Measurements from ENCODE around the gene MCF2L2.

The MCF2L2 gene

DNA sequence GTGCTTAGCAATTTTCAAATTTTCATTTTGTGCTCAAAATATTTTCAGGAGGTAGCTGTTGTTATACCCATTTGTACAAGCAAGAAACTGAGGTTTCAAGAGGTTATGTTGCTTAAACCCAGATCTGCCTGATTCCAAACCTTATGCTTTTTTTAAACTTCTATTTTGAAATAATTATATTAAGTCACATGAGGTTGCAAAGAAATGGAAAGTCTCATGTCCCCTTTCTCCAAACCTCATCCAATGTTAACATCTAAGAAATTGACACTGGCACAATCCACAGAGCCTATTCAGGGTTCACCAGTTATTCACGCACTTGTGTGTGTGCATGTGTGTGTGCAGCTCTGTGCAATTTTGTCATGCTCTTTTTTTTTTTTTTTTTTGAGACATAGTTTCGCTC lies 140.3 kb downstream of the MCF2L2 start:
- DNase-seq: no peak

DNA sequence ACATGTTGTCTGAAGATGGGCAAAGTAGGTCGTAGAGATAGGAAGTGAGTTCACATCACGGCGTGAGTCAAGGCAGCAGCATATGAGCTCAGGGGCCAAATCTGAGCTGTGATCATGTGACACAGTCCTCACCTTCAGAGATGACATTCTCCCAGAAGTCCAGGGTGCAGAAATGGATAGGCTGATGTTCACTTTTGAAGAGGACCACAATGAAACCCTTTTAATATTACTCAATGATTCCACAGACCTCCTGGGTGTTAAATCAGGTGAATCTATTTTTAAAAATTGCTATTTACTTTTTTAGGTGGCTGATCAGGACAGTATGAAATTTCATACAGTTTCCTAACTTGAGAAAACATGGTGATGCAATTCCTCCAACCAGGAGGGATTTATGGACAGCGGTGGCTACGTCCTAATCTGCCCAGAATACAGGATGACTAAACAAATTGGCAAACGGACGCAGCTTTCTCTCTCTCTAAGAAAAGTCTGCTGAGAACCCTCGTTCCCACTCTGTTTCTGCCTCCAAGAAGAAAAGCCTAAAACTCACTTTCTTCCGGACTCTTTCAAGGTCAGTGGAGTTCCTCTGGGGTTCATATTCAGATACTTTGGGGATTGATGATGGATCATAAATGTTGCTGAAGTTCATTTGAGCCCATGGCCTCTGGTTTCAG lies 141.0 kb downstream of the MCF2L2 start:
- DNase-seq: no peak

DNA sequence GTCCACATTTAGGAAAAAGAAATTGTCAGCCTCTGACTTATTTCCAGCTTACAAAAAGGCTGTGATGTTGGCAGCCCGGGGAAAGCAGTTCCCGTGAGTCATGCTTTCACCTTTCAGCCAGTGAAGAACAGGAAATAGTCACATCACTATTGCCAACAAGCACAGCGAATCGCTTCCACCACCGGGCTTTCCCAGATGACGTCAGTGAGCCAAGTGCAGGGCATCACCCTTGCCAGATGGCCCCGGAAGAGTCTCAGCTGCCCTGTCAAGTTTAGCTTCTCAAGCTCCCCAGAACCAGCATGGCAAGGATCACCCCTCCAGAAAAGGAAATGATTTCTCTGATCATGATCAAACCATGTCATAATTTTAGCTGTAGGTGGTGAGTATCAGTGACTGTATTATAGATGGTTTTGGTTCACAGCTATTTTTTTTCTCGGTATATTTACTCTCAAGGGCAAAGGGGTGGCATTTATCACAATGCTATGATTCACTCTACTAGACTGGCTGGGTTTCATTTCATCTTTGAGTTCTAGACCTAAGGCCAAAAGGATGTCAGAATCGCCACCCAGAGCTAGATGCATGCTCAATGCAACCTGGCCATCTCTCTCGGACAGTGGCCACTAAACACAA lies 142.5 kb downstream of the MCF2L2 start:
- peak; percentile 73 to 74 for DNase-seq

DNA sequence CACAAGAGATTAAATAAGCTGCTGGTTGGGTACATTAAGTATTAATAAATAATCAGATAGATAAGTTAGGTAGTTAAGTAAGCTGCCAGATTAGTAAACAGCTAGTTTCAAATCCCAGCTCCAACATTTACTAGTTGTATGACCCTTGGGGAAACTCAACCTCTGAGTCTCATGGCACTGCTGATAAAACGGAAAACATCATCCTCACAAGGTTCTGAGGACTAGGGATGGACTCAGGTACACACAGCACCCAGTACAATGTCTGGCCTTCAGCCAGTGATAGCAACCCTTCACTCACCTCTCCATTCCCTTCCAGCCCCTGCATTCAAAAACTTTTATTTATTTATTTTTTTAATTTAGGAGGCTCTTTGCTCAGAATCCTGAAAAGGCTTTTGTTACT lies 143.1 kb downstream of the MCF2L2 start:
- DNase-seq: no peak

DNA sequence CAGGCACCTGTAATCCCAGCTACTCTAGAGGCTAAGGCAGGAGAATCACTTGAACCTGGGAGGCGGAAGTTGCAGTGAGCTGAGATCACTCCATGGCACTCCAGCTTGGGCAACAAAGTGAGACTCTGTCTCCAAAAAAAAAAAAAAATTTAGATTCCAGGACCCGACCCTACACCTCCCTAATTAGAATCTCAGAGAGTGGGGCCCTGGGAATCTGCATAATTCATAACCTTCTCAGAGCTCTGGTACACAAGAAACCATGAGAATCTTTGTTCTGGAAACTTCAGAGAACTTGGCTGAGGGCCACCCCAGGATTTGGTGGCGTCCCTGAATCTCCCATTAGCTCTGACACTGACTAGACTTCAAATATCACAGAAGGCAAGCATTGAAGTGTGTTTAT lies 143.8 kb downstream of the MCF2L2 start:
- DNase-seq: no peak

DNA sequence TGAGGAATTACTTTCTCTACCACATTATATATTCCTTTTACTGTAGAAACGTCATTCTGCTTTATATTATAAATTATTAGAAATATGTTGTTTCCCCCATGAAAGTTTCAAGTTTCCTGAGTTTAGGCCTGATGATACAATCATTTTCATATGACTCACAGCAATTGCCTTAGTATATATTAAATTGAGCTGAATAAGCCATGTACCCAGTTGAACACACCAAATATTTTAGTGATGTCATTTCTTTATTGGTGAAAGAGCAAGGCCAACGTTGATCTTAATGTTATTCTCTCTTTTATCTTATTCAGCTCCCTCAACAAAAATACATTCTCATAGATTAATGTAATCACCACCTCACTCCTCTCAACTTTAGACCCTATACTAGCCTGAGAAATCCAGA lies 144.5 kb downstream of the MCF2L2 start:
- DNase-seq: no peak

DNA sequence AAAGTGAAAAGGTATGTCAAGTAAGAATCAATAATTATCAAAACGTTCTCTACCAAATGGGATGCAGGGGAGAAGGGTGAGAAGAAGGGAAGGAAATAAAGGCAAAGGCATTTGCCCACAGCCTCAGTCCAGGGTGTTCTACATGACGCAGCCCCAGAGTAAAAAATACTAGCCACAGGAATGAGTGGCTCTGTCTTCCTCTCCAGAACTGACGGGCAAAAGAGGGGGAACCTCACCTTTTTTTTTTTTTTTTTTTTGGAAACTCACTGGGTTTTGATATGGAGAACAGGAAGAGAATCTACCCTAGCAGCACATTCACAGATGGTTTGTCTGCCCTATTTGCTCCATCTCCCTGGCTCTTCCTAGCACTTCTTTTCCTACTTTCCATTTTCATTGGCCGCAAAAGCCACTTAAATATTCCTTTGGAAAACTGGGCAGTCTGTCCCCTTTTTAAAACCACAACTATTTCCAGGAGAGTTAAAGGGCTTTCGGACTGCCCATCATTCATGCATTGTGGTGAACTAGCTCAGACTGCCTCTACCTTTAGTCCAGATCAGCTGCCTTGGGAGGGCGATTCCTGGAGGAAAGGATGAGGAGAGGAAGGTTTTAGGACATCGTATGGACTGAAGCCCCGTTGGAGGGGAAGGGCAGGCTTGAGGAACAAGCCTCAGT lies 147.2 kb downstream of the MCF2L2 start:
- DNase-seq: no peak

DNA sequence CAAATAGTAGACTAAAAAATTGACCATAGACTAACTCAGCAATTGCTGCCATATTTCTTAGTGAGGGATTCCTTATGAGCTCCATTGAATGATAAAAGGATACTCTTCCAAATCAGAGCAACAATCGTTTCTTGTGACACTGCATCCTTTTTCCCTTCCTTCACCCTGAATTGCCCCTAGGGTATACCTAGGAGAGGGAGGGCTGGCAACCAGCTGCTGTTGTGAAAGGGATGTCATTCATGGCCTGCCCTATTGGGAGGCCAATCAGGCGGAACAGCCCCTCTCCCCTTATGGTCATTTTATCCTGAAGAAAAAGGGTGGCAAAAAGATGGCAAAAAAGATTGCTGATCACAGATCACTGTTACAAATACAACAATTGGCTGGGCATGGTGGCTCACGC lies 149.0 kb downstream of the MCF2L2 start:
- DNase-seq: peak in 1 of 2 experiments; percentile 37

DNA sequence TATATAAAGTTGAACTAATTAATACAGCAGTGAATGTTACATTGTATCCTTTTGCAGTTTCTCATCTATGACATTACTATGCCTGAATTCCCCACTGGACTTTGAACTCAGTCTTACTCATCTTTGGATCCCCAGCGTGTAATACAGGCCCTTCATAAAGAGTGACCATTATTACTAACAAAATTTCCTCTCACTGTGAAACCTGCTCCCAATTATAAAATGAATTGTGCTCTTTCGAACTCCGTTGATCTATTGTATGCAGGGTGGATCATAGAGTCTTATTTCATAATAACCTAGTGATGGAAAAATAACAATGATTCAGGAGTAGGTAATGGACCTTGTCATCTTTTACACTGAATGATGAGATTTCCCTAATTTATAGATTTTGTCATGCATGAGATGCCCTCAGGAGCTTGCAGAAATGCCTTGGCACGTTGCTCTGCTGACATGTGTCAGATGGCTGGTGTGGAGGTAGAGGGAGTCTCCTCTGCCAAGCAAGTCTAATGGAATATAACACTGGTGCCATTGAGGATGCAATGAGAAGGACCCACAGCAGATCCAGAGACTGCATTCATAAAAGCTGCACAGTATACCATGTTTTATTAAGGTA lies 149.8 kb downstream of the MCF2L2 start:
- no peak for DNase-seq

DNA sequence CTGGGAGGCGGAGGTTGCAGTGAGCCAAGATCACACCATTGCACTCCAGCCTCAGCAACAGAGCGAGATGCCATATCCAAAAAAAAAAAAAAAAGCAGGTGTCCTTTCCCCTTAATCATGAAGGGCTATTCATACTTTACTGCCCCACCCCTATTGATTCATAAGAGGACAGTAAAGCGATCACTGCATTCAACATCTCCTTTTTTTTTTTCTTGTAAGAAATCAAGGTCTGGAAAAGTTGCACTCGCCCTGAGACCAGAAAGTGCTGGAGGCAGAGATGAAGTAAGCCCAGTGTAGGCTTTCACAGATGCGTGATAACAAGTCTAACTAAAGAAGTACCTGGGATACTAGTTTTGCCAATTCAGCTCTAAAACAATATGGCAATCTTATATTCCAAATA lies 151.2 kb downstream of the MCF2L2 start:
- DNase-seq: no peak

DNA sequence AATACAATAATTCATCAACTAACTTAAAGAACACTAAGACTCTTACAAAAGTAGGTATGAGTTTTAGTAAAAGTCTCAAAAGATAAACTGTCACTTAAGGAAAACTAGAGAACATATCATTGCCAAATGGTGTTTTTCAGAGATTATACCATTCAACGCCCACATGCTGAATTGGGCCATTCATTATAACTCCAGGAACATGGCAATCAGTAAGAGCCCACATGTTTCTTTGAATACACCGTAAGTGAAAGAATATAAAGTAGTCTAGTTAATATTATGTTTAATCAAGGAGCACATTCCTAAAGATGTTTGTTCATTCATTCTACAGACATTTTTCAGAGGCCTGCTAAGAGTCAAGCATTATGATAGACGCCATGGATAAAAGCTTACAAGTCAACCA lies 152.5 kb downstream of the MCF2L2 start:
- no peak for DNase-seq

DNA sequence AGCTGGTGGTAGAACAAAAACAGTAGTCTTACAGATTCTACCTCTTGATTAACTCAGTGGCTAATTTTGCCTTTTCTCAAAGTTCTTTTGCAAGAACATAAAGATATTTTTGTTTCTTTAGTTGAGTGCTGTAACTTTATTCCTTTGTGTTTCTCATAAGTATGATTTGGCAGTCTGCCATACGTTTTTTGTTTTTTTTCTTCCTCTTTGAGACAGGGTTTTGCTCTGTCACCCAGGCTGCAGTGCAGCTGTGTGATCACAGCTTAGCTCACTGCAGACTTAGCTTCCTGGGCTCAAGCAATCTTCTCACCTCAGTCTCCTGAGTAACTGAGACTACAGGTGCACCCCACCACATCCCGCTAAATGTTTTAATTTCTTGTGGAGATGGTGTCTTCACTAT lies 153.0 kb downstream of the MCF2L2 start:
- DNase-seq: no peak

DNA sequence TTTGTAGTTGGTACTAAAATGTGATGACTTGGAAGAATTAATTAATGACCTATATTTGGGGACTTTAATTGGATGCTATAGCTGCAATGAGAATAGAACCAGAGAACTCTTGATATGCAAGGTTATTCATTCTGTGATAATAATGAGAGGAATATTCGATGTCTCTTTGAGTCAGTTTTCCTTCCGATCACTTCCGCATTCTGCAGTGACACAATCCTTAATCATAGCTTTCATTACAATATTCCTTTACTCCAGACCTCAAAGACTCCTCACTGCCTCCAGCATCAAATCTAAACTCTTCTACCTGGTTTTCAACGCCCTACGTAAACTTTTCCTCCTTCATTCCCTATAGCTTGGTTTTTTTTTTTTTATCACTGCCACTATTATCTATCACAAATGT lies 153.8 kb downstream of the MCF2L2 start:
- DNase-seq: no peak

DNA sequence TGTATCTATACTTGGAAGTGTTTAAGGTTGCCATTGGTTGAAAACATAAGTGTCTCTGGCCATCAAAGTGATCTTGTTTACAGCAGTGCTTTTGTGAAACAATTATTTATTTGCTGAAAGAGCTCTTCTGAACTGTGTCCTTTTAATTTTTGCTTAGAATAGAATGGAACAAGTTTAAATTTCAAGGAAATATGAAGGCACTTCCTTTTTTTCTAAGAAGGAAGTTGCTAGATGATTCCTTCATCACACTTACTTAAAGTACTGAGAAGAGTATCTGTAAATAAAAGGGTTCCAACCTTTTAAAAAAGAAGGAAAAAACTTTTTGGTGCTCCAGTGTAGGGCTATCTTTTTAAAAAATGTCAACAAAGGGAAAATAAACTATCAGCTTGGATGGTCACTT lies 155.6 kb downstream of the MCF2L2 start:
- DNase-seq: no peak

DNA sequence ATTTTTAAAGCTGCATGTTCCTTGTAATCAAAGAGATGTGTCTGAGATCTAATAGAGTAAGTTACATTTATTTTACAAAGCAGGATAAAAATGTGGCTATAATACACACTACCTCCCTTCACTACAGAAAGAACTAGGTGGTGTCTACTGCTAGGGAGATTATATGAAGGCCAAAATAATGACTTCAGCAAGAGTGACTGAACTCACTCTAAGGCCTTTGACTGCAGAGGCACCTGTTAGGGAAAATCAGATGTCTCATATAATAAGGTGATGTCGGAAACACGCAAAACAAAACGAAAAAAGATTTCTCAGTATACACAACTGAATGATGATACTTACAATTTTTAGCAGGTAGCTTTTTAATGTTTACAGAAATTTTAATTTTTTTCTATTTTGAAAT lies 156.3 kb downstream of the MCF2L2 start:
- no peak for DNase-seq

DNA sequence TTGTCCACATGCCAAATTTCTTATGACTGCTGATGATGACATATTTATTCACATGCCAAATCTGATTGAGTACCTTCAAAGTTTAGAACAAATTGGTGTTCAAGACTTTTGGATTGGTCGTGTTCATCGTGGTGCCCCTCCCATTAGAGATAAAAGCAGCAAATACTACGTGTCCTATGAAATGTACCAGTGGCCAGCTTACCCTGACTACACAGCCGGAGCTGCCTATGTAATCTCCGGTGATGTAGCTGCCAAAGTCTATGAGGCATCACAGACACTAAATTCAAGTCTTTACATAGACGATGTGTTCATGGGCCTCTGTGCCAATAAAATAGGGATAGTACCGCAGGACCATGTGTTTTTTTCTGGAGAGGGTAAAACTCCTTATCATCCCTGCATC lies 158.1 kb downstream of the MCF2L2 start:
- DNase-seq: no peak

DNA sequence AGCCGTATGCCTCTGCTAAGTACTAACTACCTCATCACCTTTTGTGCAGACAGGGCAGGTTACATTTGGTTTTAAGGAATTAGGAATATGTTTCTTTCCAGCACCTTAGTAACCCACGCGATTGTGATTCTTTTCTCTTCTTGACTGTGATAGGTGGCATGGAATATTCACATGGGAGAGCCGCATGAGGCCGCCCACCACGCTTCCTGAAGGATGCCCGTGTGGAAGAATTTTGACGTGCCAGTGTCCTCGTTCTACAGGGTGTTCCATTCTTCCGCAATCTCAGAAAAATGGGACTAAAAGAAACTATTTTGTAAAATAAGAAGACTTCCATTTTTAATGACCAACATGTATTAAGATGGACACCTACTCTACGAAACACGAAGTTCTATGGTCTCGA lies 159.1 kb downstream of the MCF2L2 start:
- no peak for DNase-seq

DNA sequence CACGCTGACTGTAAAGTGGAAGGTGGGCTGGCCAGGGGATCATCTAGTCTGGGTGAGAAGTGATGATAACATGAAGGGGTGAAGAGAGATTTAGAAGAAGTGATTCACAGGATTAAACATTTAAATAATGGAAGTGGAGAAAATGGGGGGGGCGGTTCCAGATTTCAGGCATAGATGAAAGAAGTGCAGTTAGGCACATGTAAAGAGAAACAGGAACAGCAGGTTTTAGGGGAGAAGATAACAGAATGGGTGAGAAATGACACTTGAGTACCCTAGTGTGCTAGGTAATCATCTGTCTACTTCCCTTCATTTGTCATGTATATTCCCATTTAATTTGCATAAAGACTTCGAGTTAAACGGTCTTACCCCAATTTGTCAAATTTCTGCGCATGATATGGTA lies 160.1 kb downstream of the MCF2L2 start:
- no peak for DNase-seq

DNA sequence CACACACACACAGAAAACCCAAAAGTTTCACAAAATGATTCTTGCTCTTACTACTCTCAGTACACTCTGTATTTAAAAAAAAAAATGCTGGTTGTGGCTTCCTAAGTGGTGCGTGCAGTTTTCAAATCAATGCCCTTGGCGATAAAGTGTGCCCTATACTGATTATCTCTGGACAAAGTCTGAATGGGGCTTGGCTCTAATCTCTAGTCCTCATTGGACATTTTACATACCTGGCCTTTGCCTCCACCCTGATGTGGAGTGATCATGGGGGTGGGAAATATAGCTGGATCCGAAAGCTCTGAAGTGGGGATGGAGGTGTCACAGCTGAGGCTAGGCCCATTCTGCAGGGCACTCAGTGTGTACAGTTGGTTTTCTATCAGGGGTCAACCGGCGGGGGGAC lies 161.3 kb downstream of the MCF2L2 start:
- no peak for DNase-seq

DNA sequence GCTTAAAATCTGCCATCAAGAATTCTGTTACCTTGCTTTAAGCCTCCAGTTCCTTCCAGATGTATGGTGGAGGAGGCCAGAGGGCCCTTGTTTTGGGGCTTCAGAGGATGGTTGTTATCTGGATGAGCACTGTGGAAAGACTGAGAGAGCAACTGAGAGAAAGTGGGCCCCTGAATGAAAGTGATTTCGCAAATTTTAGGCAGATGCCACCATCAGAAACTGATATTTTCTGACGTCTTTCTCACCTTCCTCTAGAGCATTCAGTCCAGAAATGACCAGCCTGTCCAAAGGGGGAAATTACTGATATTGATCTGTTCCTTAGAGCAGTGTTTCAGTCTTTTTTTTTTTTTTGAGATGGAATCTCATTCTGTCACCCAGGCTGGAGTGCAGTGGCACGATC lies 162.0 kb downstream of the MCF2L2 start:
- DNase-seq: no peak

DNA sequence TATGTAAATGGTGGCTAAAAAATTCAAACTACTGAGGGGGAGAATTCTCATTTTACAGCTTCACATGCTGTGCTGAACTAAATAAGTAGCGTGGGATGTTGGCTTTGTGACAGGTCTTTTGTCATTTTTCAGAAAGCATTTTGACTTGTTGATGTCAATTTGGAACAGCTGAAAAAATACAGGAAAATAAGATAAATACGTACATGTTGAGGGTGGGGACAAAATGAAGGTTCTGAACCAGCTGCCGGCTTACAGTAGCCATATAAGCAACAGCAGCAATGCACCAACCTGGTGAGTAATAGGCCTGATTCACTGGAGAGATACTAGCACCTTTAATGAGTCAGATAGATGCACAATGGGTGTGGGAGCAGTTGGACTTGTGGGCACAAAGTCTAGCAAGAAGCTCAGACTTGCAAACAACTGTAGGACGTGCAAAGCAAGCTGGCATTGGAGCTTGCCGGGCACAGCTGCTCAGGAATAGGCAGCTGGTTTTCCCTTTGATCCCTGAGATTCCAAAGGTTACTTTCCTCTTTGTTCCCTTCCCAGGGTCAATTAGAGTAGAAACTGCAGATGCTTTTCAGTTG lies 162.5 kb downstream of the MCF2L2 start:
- DNase-seq: no peak

DNA sequence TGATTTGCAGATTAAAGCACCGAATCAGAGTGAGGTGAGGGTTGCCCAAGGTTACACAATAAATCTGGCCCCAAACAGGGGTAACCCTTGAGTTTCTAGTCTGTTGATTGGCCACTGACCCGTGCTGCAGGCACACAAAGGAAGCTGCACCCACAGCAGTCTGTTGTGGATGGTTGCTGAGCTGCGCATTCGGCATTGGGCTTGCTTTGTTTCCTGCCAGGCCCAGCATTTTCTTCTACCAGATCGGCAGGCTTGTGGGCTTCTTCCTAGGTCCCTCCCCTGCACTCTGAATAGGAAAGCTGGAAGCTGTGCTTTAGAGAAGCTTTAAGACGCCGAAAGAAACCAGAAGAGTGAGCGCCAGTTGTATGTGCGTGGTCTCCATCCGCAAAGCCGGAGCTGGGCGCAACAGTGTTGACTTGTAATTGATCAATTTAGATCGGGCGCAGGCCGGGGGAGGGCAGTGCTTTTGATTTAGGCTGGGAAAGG lies 163.2 kb downstream of the MCF2L2 start:
- DNase-seq: no peak

DNA sequence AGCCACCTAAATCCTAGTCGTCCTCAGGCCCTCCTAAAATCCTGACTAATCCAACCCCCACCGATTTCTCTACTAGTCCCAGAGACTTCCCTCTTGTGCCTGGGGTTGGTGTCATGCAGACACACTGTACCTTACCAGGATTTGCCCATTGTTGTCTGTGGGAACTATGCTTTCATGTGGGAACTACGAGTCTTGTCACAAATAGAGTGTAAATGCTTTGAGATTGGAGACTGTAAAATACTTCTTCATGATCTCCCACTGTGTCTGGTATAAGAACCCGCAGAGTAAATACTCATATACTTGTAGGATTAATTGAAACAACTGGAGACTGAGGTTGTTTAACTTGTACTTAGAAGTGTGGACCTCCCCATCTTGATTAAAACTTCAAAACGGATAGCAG lies 164.2 kb downstream of the MCF2L2 start:
- DNase-seq: no peak
